Activated B cell treated with CpG ODN at 0.5 μM for 24 hours (primary cell): ENCODE results near the gene CDH12. TPM values are rescaled to one million over a fixed set of nuclear protein-coding genes. Genes with fewer than 3 reads are reported as not detected.

ENCODE experiments used
- ATAC-seq: fragments of 200-7000 bp; cut with Tn5 transposase; one replicate; pipeline ENCODE4 v1.10.0; 2021; ENCODE audit warnings: low read depth, mild to moderate bottlenecking, moderate library complexity
- CTCF ChIA-PET: fragments of 350-600 bp; sonication (Branson Sonifier 250); formaldehyde crosslinking; loops from one replicate; lab custom pipeline; 2021; ENCODE audit warnings: antibody characterized with exemption; lab: Charles Lee
- POLR2A ChIA-PET: fragments of 350-600 bp; sonication (Branson Sonifier 250); formaldehyde crosslinking; loops from one replicate; lab custom pipeline; 2021; ENCODE audit warnings: antibody characterized with exemption; lab: Charles Lee
- DNase-seq: peaks from one replicate; pipeline ENCODE4 v3.0.0; 2022
- H3K27ac Mint-ChIP-seq: one replicate; pipeline ENCODE4 v1.8.0; 2020; ENCODE audit warnings: mixed read lengths
- H3K27me3 Mint-ChIP-seq: one replicate; pipeline ENCODE4 v1.8.0; 2021; ENCODE audit warnings: mixed read lengths
- H3K36me3 Mint-ChIP-seq: one replicate; pipeline ENCODE4 v1.8.0; 2021; ENCODE audit warnings: low read depth, mixed read lengths
- H3K4me1 Mint-ChIP-seq: one replicate; pipeline ENCODE4 v1.8.0; 2021; ENCODE audit warnings: mixed read lengths
- H3K4me3 Mint-ChIP-seq: one replicate; pipeline ENCODE4 v1.8.0; 2020; ENCODE audit warnings: mild to moderate bottlenecking, mixed read lengths
- H3K9me3 Mint-ChIP-seq: one replicate; pipeline ENCODE4 v1.8.0; 2020; ENCODE audit warnings: mixed read lengths
- CTCF ChIP-seq: fragments of 200-600 bp; IDR thresholded peaks from one replicate; pipeline ENCODE4 v1.8.0; 2022; ENCODE audit warnings: antibody characterized with exemption, mild to moderate bottlenecking
- intact Hi-C: fragments of 100-400 bp; cut with micrococcal nuclease; formaldehyde crosslinking; loops from one replicate; pipeline ENCODE4 v1.15.1; 2024
- total RNA-seq: library from RNA; stranded (reverse); gene quantifications from 2 replicates; pipeline ENCODE4 v1.2.3, GENCODE V29; 2022

CDH12 gene
- total RNA-seq, 1 donor from 2014 or later, result not detected

- H3K27ac Mint-ChIP-seq, result no peak overlapping the region
- peaks cover 14% of the 10 kb centered on the region for H3K4me1 Mint-ChIP-seq
- H3K4me3 Mint-ChIP-seq, result no peak overlapping the region
- intact Hi-C loops, result no loop called here
- no peak for TF ChIP-seq CTCF
- ChIA-PET CTCF (no interaction called here), POLR2A (no interaction called here)
- H3K27me3 Mint-ChIP-seq, result no peaks in the 10 kb centered on the region
- H3K9me3 Mint-ChIP-seq, result no peaks in the 10 kb centered on the region
- DNase-seq, result no peak
- H3K36me3 Mint-ChIP-seq, result no peaks in the 10 kb centered on the region
- ATAC-seq, result no peak
Measured at GRCh38 chr5:21834863-21835262, 1018.3 kb downstream of the CDH12 start.

GRCh38 chr5:21831145-21831787 is 1021.9 kb downstream of the CDH12 start:
- no peaks in the 10 kb centered on the region for H3K36me3 Mint-ChIP-seq
- no peaks in the 10 kb centered on the region for H3K9me3 Mint-ChIP-seq
- ATAC-seq (peak; percentile 34), DNase-seq (no peak)
- intact Hi-C loops, result no loop called here
- POLR2A ChIA-PET, result no interaction called here
- CTCF ChIA-PET, result no interaction called here
- H3K27ac Mint-ChIP-seq, result peak overlapping the region; percentile 47
- H3K4me1 Mint-ChIP-seq, result peaks cover 14% of the 10 kb centered on the region
- H3K4me3 Mint-ChIP-seq, result no peak overlapping the region
- no peaks in the 10 kb centered on the region for H3K27me3 Mint-ChIP-seq
- no peak for TF ChIP-seq CTCF

- intact Hi-C loops, result no loop called here
- TF ChIP-seq CTCF, result no peak
- Mint-ChIP-seq H3K27ac (no peak overlapping the region), H3K9me3 (no peaks in the 10 kb centered on the region), H3K4me3 (no peak overlapping the region), H3K36me3 (no peaks in the 10 kb centered on the region), H3K4me1 (peaks cover 14% of the 10 kb centered on the region), H3K27me3 (no peaks in the 10 kb centered on the region)
- ChIA-PET POLR2A (no interaction called here), CTCF (no interaction called here)
- no peak for DNase-seq
- ATAC-seq, result no peak
Measured at GRCh38 chr5:21826884-21827283, 1026.3 kb downstream of the CDH12 start.

- POLR2A ChIA-PET, result no interaction called here
- intact Hi-C loops, result no loop called here
- H3K27me3 Mint-ChIP-seq, result no peaks in the 10 kb centered on the region
Measured at GRCh38 chr5:21823588-21823987, 1029.6 kb downstream of the CDH12 start.

GRCh38 chr5:21823076-21823574 is 1030.0 kb downstream of the CDH12 start:
- peaks cover 3% of the 10 kb centered on the region for H3K4me1 Mint-ChIP-seq
- TF ChIP-seq CTCF, result no peak
- H3K4me3 Mint-ChIP-seq, result no peak overlapping the region
- H3K27ac Mint-ChIP-seq, result no peak overlapping the region
- H3K36me3 Mint-ChIP-seq, result no peaks in the 10 kb centered on the region
- ATAC-seq (no peak), DNase-seq (no peak)
- ChIA-PET CTCF (no interaction called here), POLR2A (no interaction called here)
- H3K27me3 Mint-ChIP-seq, result no peaks in the 10 kb centered on the region
- no peaks in the 10 kb centered on the region for H3K9me3 Mint-ChIP-seq
- intact Hi-C loops, result no loop called here

More at GRCh38 chr5:21823588-21823987, 1029.6 kb downstream of the CDH12 start:
- no peak for DNase-seq
- no peaks in the 10 kb centered on the region for H3K9me3 Mint-ChIP-seq
- no peak for TF ChIP-seq CTCF
- no peak overlapping the region for H3K27ac Mint-ChIP-seq
- H3K4me3 Mint-ChIP-seq, result no peak overlapping the region
- CTCF ChIA-PET, result no interaction called here
- H3K36me3 Mint-ChIP-seq, result no peaks in the 10 kb centered on the region
- H3K4me1 Mint-ChIP-seq, result no peaks in the 10 kb centered on the region
- no peak for ATAC-seq
